ENCODE results near the gene MMP7. TPM values are rescaled to one million over a fixed set of nuclear protein-coding genes. Genes with fewer than 3 reads are reported as not detected.

MMP7 gene
- total RNA-seq, 1 donor, result under 0.01 TPM

DNA sequence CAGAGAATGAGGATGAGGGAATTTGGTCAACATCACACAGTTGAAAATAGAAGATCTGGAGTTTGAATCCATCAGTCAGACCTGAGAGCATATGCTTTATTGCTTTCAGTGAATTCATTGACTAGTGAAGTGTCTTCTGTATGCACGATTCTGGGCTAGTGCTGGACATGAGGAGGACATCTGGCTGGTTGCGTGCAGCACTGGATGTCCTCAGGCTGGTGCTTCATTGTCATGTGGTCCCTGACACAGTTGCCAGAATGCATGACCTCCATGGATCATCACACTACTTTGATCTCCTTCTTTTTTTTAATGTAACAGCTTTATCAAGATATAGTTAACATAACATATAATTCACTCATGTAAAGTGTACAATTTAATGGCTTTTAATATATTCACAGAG lies 44.5 kb upstream of the MMP7 start:
- Histone ChIP-seq H4K20me1 (ENCODE audit: insufficient read depth, low read length) (no peaks in the 10 kb centered on the region), H3K27me3 (ENCODE audit: insufficient read depth, low read length) (no peaks in the 10 kb centered on the region), H3K27ac (ENCODE audit: low read depth, low read length) (no peak overlapping the region), H3K36me3 (ENCODE audit: insufficient read depth, low read length) (no peaks in the 10 kb centered on the region), H3K4me2 (ENCODE audit: insufficient read depth, low read length) (no peak overlapping the region), H3K4me3 (ENCODE audit: insufficient read depth, low read length) (no peak overlapping the region), H2AFZ (ENCODE audit: low read length) (no peak overlapping the region), H3K9me3 (ENCODE audit: low read depth, low read length) (no peaks in the 10 kb centered on the region), H3K79me2 (ENCODE audit: insufficient read depth, low read length) (no peaks in the 10 kb centered on the region), H3K4me1 (ENCODE audit: insufficient read depth, low read length) (peaks cover 3% of the 10 kb centered on the region)
- no peak for DNase-seq (ENCODE audit: insufficient read length, low spot score, missing footprints)
- TF ChIP-seq, protein P1, sequence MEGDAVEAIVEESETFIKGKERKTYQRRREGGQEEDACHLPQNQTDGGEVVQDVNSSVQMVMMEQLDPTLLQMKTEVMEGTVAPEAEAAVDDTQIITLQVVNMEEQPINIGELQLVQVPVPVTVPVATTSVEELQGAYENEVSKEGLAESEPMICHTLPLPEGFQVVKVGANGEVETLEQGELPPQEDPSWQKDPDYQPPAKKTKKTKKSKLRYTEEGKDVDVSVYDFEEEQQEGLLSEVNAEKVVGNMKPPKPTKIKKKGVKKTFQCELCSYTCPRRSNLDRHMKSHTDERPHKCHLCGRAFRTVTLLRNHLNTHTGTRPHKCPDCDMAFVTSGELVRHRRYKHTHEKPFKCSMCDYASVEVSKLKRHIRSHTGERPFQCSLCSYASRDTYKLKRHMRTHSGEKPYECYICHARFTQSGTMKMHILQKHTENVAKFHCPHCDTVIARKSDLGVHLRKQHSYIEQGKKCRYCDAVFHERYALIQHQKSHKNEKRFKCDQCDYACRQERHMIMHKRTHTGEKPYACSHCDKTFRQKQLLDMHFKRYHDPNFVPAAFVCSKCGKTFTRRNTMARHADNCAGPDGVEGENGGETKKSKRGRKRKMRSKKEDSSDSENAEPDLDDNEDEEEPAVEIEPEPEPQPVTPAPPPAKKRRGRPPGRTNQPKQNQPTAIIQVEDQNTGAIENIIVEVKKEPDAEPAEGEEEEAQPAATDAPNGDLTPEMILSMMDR (IDR thresholded peaks at IDR 0.05; ENCODE audit: extremely low read depth, low read depth, low read length), result no peak

DNA sequence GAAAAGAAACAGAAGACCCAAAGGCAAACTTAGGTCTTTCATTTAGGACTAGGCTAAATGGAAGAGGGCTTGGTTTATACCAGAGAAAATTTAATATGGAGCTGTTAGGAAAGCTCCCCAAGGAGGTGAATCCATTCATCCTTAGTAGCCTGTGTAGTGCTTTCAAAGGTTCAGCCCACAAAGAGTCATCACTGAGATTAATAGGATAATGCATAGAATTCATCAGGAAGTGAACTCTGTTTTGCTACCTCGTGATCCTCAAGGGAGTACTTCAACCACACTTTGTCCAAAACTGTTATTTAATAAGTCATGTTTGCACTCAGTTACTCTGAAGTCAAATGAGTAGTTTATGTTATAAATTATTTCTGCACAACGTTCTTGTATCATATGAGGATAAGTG lies 43.3 kb upstream of the MMP7 start:
- no peaks in the 10 kb centered on the region for H3K4me1 ChIP-seq (ENCODE audit: insufficient read depth, low read length)
- H3K36me3 ChIP-seq (ENCODE audit: insufficient read depth, low read length), result no peaks in the 10 kb centered on the region
- DNase-seq (ENCODE audit: insufficient read length, low spot score, missing footprints), result no peak

DNA sequence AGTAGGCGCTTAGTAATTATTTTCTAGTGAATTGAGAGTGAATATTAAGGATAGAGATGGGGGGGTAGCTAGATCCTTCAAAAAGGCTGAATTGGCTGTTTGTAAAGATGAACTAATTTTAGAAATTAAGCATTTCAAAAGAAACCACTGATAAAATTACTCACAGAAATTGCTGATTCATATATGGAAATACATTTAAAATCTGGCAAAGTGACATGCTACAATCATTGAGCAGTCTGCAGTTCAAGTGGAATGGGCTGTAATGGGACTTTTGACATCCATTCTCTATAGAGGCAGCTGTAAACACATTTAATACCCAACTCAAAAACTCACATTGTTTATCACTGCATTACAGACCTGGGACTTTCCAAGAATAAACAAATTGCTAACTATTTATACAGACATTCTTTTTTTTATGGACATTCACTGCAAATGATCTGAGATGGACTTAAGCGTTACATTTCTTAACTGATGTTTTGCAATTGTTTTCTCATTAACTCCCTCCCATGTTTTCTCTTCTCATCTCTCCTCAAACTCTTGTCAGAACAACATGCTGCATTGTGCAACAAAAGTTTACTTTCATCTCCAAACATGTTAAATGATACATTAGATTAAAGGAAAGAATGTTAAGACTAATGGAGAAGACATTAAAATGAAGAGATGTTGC lies 42.1 kb upstream of the MMP7 start:
- no peaks in the 10 kb centered on the region for H3K27me3 ChIP-seq (ENCODE audit: insufficient read depth, low read length)
- H3K9me3 ChIP-seq (ENCODE audit: low read depth, low read length), result no peaks in the 10 kb centered on the region
- H2AFZ ChIP-seq (ENCODE audit: low read length), result no peak overlapping the region
- no peaks in the 10 kb centered on the region for H4K20me1 ChIP-seq (ENCODE audit: insufficient read depth, low read length)
- no peak overlapping the region for H3K4me2 ChIP-seq (ENCODE audit: insufficient read depth, low read length)
- H3K79me2 ChIP-seq (ENCODE audit: insufficient read depth, low read length), result no peaks in the 10 kb centered on the region
- H3K4me3 ChIP-seq (ENCODE audit: insufficient read depth, low read length), result no peak overlapping the region
- H3K36me3 ChIP-seq (ENCODE audit: insufficient read depth, low read length), result no peaks in the 10 kb centered on the region
- TF ChIP-seq, protein P1 (IDR thresholded peaks at IDR 0.05; ENCODE audit: extremely low read depth, low read depth, low read length), result no peak
- DNase-seq (ENCODE audit: insufficient read length, low spot score, missing footprints), result no peak
- H3K27ac ChIP-seq (ENCODE audit: low read depth, low read length), result no peak overlapping the region
- H3K4me1 ChIP-seq (ENCODE audit: insufficient read depth, low read length), result no peaks in the 10 kb centered on the region

More for the DNA sequence above, 43.3 kb upstream of the MMP7 start:
- Histone ChIP-seq H3K4me3 (ENCODE audit: insufficient read depth, low read length) (no peak overlapping the region), H2AFZ (ENCODE audit: low read length) (no peak overlapping the region), H3K9me3 (ENCODE audit: low read depth, low read length) (no peaks in the 10 kb centered on the region), H3K27me3 (ENCODE audit: insufficient read depth, low read length) (no peaks in the 10 kb centered on the region), H3K27ac (ENCODE audit: low read depth, low read length) (no peak overlapping the region), H4K20me1 (ENCODE audit: insufficient read depth, low read length) (no peaks in the 10 kb centered on the region), H3K4me2 (ENCODE audit: insufficient read depth, low read length) (no peak overlapping the region), H3K79me2 (ENCODE audit: insufficient read depth, low read length) (no peaks in the 10 kb centered on the region)
- TF ChIP-seq, protein P1 (IDR thresholded peaks at IDR 0.05; ENCODE audit: extremely low read depth, low read depth, low read length), result no peak

DNA sequence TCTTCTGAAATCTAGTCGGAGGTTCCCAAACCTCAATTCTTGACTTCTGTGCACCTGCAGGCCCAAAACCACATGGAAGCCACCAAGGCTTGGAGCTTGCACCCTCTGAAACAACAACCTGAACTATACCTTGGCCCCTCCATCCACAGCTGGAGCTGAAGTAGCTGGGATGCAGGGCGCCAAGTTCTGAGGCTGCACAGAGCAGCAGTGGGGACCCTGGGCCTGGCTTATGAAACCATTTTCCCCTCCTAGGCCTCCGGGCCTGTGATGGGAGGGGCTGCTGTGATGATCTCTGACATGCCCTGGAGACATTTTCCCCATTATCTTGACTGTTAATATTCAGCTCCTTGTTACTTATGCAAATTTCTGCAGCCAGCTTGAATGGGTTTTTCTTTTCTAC lies 38.3 kb upstream of the MMP7 start:
- H3K79me2 ChIP-seq (ENCODE audit: insufficient read depth, low read length), result no peaks in the 10 kb centered on the region
- no peaks in the 10 kb centered on the region for H3K36me3 ChIP-seq (ENCODE audit: insufficient read depth, low read length)
- TF ChIP-seq, protein P1 (IDR thresholded peaks at IDR 0.05; ENCODE audit: extremely low read depth, low read depth, low read length), result no peak
- no peaks in the 10 kb centered on the region for H4K20me1 ChIP-seq (ENCODE audit: insufficient read depth, low read length)
- H2AFZ ChIP-seq (ENCODE audit: low read length), result no peak overlapping the region
- no peaks in the 10 kb centered on the region for H3K9me3 ChIP-seq (ENCODE audit: low read depth, low read length)
- H3K27ac ChIP-seq (ENCODE audit: low read depth, low read length), result no peak overlapping the region
- H3K27me3 ChIP-seq (ENCODE audit: insufficient read depth, low read length), result no peaks in the 10 kb centered on the region
- H3K4me2 ChIP-seq (ENCODE audit: insufficient read depth, low read length), result no peak overlapping the region
- no peak overlapping the region for H3K4me3 ChIP-seq (ENCODE audit: insufficient read depth, low read length)
- H3K4me1 ChIP-seq (ENCODE audit: insufficient read depth, low read length), result peaks cover 3% of the 10 kb centered on the region
- no peak for DNase-seq (ENCODE audit: insufficient read length, low spot score, missing footprints)

All from osteoblast (primary cell).